Endothelial cell of umbilical vein (primary cell): ENCODE measurements around the gene TAF12. TPM values are rescaled to one million over a fixed set of nuclear protein-coding genes. Genes with fewer than 3 reads are reported as not detected.

Experiments used
- BruUV-seq: library from RNA; stranded (reverse); fragments of 400-500 nt; replicated peaks from 2 replicates; lab custom pipeline; 2021; lab: Mats Ljungman, UMichigan
- CTCF ChIA-PET: fragments of 300-600, 350-600 bp; sonication (Branson Sonifier 250); formaldehyde crosslinking; loops from one replicate; lab custom pipeline; 2021; ENCODE audit warnings: antibody characterized with exemption, inconsistent platforms; lab: Charles Lee
- POLR2A ChIA-PET: fragments of 300-600, 350-600 bp; sonication (Branson Sonifier 250); formaldehyde crosslinking; loops from one replicate; lab custom pipeline; 2021; ENCODE audit warnings: antibody characterized with exemption, inconsistent platforms; lab: Charles Lee
- DNase-seq: peaks from one replicate; pipeline ENCODE4 v3.0.0-alpha.2; 2011; ENCODE audit warnings: low read depth, low spot score
- FAIRE-seq: peaks from 2 replicates; lab custom pipeline; 2011; peaks lifted over from hg19 to GRCh38; lab: Jason Lieb, UNC
- H2AFZ ChIP-seq: 2 replicates; pipeline ENCODE4 v1.6.0; 2012; ENCODE audit warnings: low read depth, low read length, control low read depth, inconsistent platforms
- H3K27ac ChIP-seq: 2 replicates; pipeline ENCODE4 v1.5.1; 2011; ENCODE audit warnings: low read depth, mild to moderate bottlenecking, control low read depth, low read length, moderate library complexity; ENCODE audit not compliant: insufficient read depth
- H3K27me3 ChIP-seq, 2 experiments: 2 replicates each; pipeline versions ENCODE4 v1.6.0 to v1.6.1; 2011; ENCODE audit warnings: low read length in 2 of 2, mixed read lengths in 1 of 2; ENCODE audit not compliant: control insufficient read depth in 2 of 2, insufficient read depth in 2 of 2
- H3K36me3 ChIP-seq, 2 experiments: 2 replicates in 1 of 2; 3 replicates in 1 of 2; pipeline ENCODE4 v1.5.1; 2011; ENCODE audit warnings: low read length in 2 of 2, mild to moderate bottlenecking in 1 of 2, moderate library complexity in 1 of 2; ENCODE audit not compliant: control insufficient read depth in 2 of 2, insufficient read depth in 2 of 2; ENCODE audit errors: extremely low read depth in 1 of 2
- H3K4me1 ChIP-seq: 3 replicates; pipeline ENCODE4 v1.5.1; 2011; ENCODE audit warnings: mild to moderate bottlenecking, low read length; ENCODE audit not compliant: control insufficient read depth, insufficient read depth; ENCODE audit errors: extremely low read depth
- H3K4me2 ChIP-seq: 2 replicates; pipeline ENCODE4 v1.6.1; 2011; ENCODE audit warnings: low read length, control low read depth, mixed read lengths; ENCODE audit not compliant: insufficient read depth
- H3K4me3 ChIP-seq, 3 experiments: fragments of 200-600 bp in 1 of 3; sonication (generic), shearing (Covaris generic) in 1 of 3; replicated peaks in 1 of 3; 2 replicates each; pipeline ENCODE4 v1.5.1; 2011 to 2016; ENCODE audit warnings: control low read depth in 3 of 3, low read length in 3 of 3, mild to moderate bottlenecking in 2 of 3, inconsistent platforms in 1 of 3, low read depth in 1 of 3, moderate library complexity in 1 of 3; ENCODE audit not compliant: insufficient read depth in 1 of 3
- H3K79me2 ChIP-seq: 2 replicates; pipeline ENCODE4 v1.6.0; 2012; ENCODE audit warnings: low read length, inconsistent platforms; ENCODE audit not compliant: control insufficient read depth, insufficient read depth
- H3K9ac ChIP-seq: replicated peaks from 2 replicates; pipeline ENCODE3; 2011; ENCODE audit warnings: low read length, control low read depth; ENCODE audit not compliant: insufficient read depth; ENCODE audit errors: extremely low read depth
- H3K9me1 ChIP-seq: replicated peaks from 3 replicates; pipeline ENCODE4 v1.6.0; 2011; ENCODE audit warnings: mild to moderate bottlenecking, low read length; ENCODE audit not compliant: control insufficient read depth, insufficient read depth; ENCODE audit errors: extremely low read depth
- H3K9me3 ChIP-seq: replicated peaks from 2 replicates; pipeline ENCODE4 v1.5.1; 2012; ENCODE audit warnings: low read length, inconsistent platforms; ENCODE audit not compliant: control insufficient read depth, insufficient read depth
- H4K20me1 ChIP-seq: replicated peaks from 2 replicates; pipeline ENCODE3; 2011; ENCODE audit warnings: mild to moderate bottlenecking, low read length; ENCODE audit not compliant: control insufficient read depth, insufficient read depth; ENCODE audit errors: extremely low read depth
- CTCF ChIP-seq, 2 donors: IDR thresholded peaks; 1 replicate in 1 of 2; 2 replicates in 1 of 2; pipeline ENCODE4 v1.5.1; 2011; ENCODE audit warnings: low read length in 2 of 2, mild to moderate bottlenecking in 2 of 2, moderate library complexity in 2 of 2, control low read depth in 1 of 2, inconsistent platforms in 1 of 2, low read depth in 1 of 2; ENCODE audit not compliant: insufficient read depth in 1 of 2; ENCODE audit errors: extremely low read depth in 1 of 2
- EZH2 ChIP-seq: IDR thresholded peaks from 2 replicates; pipeline ENCODE4 v1.6.1; 2012; ENCODE audit warnings: borderline replicate concordance, low read depth, mild to moderate bottlenecking, moderate library complexity, low read length, inconsistent platforms; ENCODE audit not compliant: severe bottlenecking
- FOS ChIP-seq: IDR thresholded peaks from 2 replicates; pipeline ENCODE4 v1.6.1; 2011; ENCODE audit warnings: mild to moderate bottlenecking, low read length, moderate library complexity, borderline replicate concordance; ENCODE audit not compliant: insufficient read depth
- GATA2 ChIP-seq: IDR thresholded peaks from 2 replicates; pipeline ENCODE4 v1.7.0; 2011; ENCODE audit warnings: low read depth, mild to moderate bottlenecking, moderate library complexity, mixed read lengths, low read length; ENCODE audit not compliant: insufficient read length, insufficient read depth
- JUN ChIP-seq: IDR thresholded peaks from 2 replicates; pipeline ENCODE4 v1.6.1; 2011; ENCODE audit warnings: borderline replicate concordance, low read depth; ENCODE audit not compliant: insufficient read length, insufficient read depth
- MAX ChIP-seq: IDR thresholded peaks from 2 replicates; pipeline ENCODE4 v1.6.1; 2011; ENCODE audit not compliant: insufficient read depth, insufficient read length
- MYC ChIP-seq: IDR thresholded peaks from one replicate; pipeline ENCODE4 v1.6.1; 2011; ENCODE audit warnings: mild to moderate bottlenecking, low read depth, low read length
- POLR2A ChIP-seq: IDR thresholded peaks from 2 replicates; pipeline ENCODE4 v1.6.1; 2012; ENCODE audit warnings: low read depth, mild to moderate bottlenecking, control low read depth, low read length
- POLR2AphosphoS5 ChIP-seq: IDR thresholded peaks from 2 replicates; pipeline ENCODE4 v1.6.1; 2012; ENCODE audit warnings: low read depth, mild to moderate bottlenecking, control low read depth, low read length, moderate library complexity; ENCODE audit not compliant: insufficient read depth
- dilution Hi-C: fragments of 300-500 bp; cut with MboI; formaldehyde crosslinking; loops from one replicate; pipeline ENCODE4 v1.15.0; 2019; ENCODE audit warnings: low sequenced_read_pairs; ENCODE audit not compliant: extremely low pct_ligation_motif_present
- intact Hi-C: fragments of 100-400 bp; cut with micrococcal nuclease; formaldehyde crosslinking; loops from one replicate; pipeline ENCODE4 v1.10.0; 2022
- polyA plus RNA-seq, 4 experiments: library from polyadenylated mRNA; depleted of rRNA in 3 of 4; stranded (reverse) in 3 of 4; unstranded in 1 of 4; fragments of >200 nt; gene quantifications; 2 replicates each; pipeline versions ENCODE4 v1.2.1 to v1.2.3, GENCODE V29; 2011 to 2012; ENCODE audit warnings: missing spikeins in 1 of 4
- total RNA-seq: library from RNA; stranded (reverse); gene quantifications from 2 replicates; pipeline ENCODE4 v1.2.3, GENCODE V29; 2021

The TAF12 gene
- total and polyA plus RNA-seq, 2 donors (not counting 3 experiments of a cell fraction or from before 2014, with no cell fraction given) = 17.7 to 18.2 TPM

- FAIRE-seq (no peak), DNase-seq (no peak)
- CTCF ChIA-PET = interaction anchor here (0.6 to 1.2 kb wide), 2 partner anchors 23 to 35 kb away, joined by 3 read pairs; no protein-coding TSS in a partner anchor
- no peak overlapping the region for H3K9ac ChIP-seq
- H2AFZ ChIP-seq = no peak overlapping the region
- no peaks in the 10 kb centered on the region for H3K27me3 ChIP-seq
- no peaks in the 10 kb centered on the region for H4K20me1 ChIP-seq
- intact Hi-C loops (no loop called here), dilution Hi-C loops (no loop called here)
- POLR2A ChIA-PET = interaction anchor here (0.5 to 1.0 kb wide), 2 partner anchors 9 to 817 kb away, joined by 3 to 6 read pairs; no protein-coding TSS in a partner anchor
- no peak overlapping the region for H3K4me3 ChIP-seq
- H3K9me3 ChIP-seq = no peaks in the 10 kb centered on the region
- H3K36me3 ChIP-seq = peaks cover 15 to 30% of the 10 kb centered on the region in 2 experiments
- no peaks in the 10 kb centered on the region for H3K9me1 ChIP-seq
- no TSS peak for BruUV-seq
- TF ChIP-seq POLR2AphosphoS5 (no peak), FOS (no peak), CTCF (IDR thresholded peaks at IDR 0.05; ENCODE audit: extremely low read depth in 1 of 2, insufficient read depth in 1 of 2, low read depth in 1 of 2, low read length in 2 of 2) (no peak), POLR2A (no peak), MYC (no peak), EZH2 (no peak), JUN (no peak), GATA2 (no peak), MAX (no peak)
- no peaks in the 10 kb centered on the region for H3K4me1 ChIP-seq
- no peak overlapping the region for H3K27ac ChIP-seq
- H3K4me2 ChIP-seq = no peak overlapping the region
- H3K79me2 ChIP-seq = no peaks in the 10 kb centered on the region
Observed at GRCh38 chr1:28565040-28565439, 77.8 kb downstream of the TAF12 start.
